HG02885 (cell line): ENCODE data around the gene KIAA1549.

ENCODE experiments used
- ATAC-seq: cut with Tn5 transposase; IDR thresholded peaks from one replicate; pipeline ENCODE4 v1.9.1; 2021; ENCODE audit warnings: mild to moderate bottlenecking; ENCODE audit not compliant: unreplicated experiment, poor library complexity

The KIAA1549 gene

GRCh38 chr7:138866353-138866752, 114.8 kb downstream of the KIAA1549 start:
- ATAC-seq: no peak

GRCh38 chr7:138865843-138866242, 115.3 kb downstream of the KIAA1549 start:
- peak; percentile 73 for ATAC-seq

DNA sequence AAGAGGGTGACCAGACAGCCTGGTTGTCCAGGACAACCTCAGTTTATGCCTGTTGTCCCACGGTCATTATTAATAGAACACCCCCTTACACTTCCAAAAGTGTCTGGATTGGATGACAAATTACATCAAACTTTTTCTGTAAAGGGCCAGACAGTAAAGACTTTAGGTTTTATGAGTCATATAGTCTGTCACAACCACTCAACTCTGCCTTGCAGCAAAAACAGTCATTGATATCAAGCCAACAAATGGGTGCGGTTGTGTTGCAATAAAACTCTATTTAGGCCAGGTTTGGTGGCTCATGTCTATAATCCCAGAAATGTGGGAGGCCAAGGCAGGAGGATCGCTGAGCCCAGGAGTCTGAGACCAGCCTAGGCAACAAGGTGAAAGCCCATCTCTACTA, 116.5 kb downstream of the KIAA1549 start:
- ATAC-seq: no peak

- no peak for ATAC-seq
These were observed 117.3 kb downstream of the KIAA1549 start for GRCh38 chr7:138863931-138864330.

DNA sequence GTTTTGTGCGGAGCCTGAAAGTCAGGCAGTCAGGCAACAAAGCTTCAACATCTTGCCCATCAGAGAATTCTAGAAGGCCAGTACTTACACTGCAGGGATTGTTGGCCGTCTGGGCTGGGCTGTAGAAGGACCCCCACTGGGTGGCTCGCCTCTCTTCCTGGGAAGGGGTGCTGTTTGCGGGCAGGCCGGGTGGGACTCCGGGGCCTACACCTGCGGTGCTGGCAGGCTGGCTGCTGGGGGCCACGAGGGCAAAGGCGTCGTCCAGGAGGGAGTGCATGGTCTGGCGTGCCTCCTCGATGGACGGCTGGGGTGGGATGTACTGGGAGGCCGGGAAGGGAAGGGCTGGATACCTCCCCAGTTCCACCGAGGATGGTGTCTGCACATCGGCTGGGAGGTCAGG, 120.1 kb downstream of the KIAA1549 start:
- no peak for ATAC-seq

GRCh38 chr7:138857728-138858127, 123.5 kb downstream of the KIAA1549 start:
- no peak for ATAC-seq

- ATAC-seq: no peak
These were observed 127.0 kb downstream of the KIAA1549 start for GRCh38 chr7:138854115-138854645.

DNA sequence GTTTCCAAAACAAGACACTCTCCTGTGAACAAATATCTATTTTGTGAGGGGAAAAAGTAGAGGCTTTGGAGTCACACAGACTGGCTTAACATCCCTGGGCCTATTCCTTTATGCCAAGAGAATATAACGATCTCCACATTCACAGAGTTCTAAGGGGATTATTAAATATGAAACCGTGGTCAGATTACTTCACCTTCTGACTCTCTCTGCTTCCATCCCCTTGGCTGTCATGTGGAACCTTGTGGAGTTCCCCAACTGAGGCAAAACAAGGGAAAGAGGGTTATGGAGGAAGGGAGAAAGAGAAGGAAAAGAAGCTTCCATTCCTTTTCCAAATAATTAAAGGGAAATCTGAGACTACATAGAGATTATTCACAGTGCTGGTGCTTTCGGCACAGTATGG, 127.7 kb downstream of the KIAA1549 start:
- no peak for ATAC-seq

DNA sequence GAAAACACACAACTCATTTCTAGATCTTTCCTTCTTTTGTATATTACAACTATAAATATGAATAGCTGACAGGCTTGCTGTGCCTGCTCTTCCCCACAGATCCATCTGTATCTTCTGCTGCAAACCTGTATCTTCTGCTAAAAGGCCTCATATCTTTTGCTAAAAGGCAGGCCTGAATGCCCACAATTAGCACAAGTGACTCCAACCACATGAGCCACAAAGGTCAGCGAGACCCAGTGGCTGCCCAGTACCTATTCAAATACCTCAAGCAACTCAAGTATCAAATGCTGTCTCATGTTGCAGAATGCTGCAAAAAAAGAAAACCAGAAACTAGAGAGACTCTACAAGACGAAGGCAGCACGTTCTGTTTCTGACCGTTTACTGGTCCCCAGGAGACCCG, 128.7 kb downstream of the KIAA1549 start:
- no peak for ATAC-seq

- ATAC-seq: no peak
These were observed 131.5 kb downstream of the KIAA1549 start for GRCh38 chr7:138849701-138850100.

DNA sequence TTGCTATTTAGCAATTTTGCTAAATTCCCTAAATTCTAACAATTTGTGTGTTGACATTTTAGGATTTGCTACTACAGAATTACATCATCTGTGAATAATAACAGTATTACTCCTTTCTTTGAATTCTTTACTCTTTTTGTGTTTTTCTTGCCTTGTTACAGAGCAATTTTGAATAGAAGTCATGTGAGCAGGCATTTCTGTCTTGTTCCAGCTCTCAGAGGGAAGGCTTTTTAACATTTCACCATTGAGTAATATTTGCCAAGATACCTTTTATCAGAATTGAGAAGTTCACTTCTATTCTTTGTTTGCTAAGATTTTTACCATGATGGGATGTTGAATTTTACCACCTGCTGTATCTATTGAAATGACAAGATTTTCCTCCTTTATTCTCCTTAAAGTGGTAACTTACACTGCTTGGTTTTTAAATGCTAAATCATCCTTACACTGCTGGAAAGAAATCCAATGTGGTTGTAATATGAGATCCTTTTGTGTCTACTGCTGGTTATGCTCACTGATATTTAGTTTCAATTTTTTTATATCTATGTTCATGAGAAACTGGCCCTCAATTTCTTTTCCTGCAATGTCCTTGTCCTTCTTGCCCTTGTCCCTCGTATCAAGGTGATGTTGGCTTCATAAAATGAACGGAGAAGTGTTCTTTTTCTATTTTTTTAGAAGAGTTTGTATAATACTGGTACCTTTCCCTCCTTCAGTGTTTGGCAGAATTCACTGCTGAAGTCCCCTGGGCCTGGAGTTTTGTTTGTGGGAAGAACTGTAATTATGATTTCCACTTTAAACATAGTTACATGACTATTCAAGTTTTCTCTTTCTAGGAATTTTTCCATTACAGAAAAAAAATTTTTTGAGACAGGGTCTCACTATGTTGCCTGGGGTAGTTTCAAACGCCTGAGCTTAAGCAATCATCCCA, 132.9 kb downstream of the KIAA1549 start:
- no peak for ATAC-seq

GRCh38 chr7:138845711-138846110, 135.5 kb downstream of the KIAA1549 start:
- no peak for ATAC-seq

DNA sequence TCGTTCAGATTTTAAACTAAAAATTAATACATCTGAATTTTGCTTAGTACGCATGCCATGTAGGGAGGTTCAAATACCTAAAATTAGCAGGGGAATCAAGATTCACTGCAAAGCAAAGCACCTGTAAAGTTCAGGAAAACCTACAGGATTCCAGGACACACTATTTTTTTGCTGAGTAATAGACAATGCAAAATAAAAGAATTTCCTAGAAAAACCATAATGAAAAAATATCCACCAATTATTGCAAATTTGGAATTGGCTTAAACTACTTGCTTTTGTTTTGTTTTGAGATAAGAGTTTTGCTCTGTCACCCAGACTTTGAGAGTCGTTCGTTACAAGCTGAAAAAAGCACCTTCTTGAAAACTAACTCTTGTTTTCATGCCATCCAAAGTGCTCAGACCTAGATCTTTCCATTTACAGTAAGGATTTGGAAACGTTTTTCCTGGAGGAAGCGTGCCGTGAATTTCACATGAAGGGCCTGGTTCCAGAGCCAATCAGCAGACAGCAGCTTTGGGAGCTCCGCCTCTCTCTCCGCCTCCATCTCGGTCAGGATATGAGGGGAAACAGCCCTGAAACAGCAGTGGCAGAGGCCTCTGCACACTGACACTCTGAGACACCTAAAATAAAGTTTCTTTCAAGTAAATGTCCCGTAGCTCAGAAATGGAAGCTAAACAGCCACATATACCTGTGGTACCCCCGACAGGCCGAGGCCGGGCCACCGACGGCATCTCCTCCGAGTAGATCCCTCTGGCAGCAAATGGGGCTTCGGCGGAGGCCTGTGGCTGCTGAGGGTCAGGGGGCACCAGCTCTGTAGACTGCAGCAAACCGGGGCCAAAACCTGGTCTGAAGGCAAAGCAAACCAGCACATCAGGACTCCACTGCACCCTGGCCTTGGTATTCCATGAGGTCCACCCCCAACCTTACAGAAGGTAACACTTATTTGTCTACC, 137.3 kb downstream of the KIAA1549 start:
- no peak for ATAC-seq

- no peak for ATAC-seq
These were observed 139.1 kb downstream of the KIAA1549 start for GRCh38 chr7:138842111-138842510.

GRCh38 chr7:138838166-138838565, 143.0 kb downstream of the KIAA1549 start:
- ATAC-seq: no peak

DNA sequence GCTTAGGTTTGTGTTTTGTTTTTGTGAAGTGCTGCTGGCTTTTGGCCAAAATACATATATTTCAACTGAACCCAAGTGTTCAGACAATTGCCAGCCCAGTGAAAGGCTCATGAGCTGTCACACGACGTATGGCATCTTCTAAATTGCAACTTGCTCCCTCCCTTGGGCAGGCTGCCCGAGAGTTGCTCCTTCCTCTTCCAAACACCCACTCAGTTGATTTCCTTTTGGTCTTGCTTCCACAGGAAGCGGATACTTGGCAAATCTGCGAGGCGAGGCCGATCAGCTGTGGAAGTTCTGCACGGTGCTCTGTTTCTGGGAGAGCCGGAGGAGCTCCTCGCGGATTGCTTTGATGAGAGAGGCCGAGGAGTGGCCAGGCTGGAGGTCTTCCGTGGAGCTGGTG, 143.6 kb downstream of the KIAA1549 start:
- ATAC-seq: no peak

GRCh38 chr7:138835087-138835486, 146.1 kb downstream of the KIAA1549 start:
- ATAC-seq: peak; percentile 46

GRCh38 chr7:138834583-138834982, 146.6 kb downstream of the KIAA1549 start:
- ATAC-seq: peak; percentile 86

- ATAC-seq: no peak
These were observed 147.6 kb downstream of the KIAA1549 start for GRCh38 chr7:138833596-138833995.

GRCh38 chr7:138832966-138833365, 148.2 kb downstream of the KIAA1549 start:
- ATAC-seq: no peak

DNA sequence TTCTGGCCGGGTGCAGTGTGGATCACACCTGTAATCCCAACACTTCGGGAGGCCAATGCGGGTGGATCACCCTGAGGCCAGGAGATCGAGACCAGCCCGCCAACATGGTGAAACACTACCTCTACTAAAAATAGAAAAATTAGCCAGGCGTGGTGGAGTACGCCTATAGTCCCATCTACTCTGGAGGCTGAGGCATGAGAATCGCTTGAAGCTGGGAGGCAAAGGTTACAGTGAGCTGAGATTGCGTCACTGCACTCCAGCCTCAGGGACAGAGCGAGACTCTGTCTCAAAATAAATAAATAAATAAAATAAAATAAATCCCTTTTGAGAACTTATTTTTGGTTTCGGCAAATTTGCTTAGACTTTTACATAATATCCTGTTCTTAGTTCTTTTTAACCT, 151.9 kb downstream of the KIAA1549 start:
- ATAC-seq: no peak
